Chondrocyte (in vitro differentiated cells): Measurements from ENCODE around the gene GPR34. TPM values are rescaled to one million over a fixed set of nuclear protein-coding genes. Genes with fewer than 3 reads are reported as not detected.

Experiments used
- DNase-seq: peaks from one replicate; pipeline ENCODE4 v3.0.0; 2021; ENCODE audit warnings: mixed read lengths, low spot score
- H3K27ac Mint-ChIP-seq: one replicate; pipeline ENCODE4 v1.8.0; 2021; ENCODE audit warnings: mild to moderate bottlenecking, moderate library complexity, mixed read lengths; ENCODE audit not compliant: unreplicated experiment
- H3K27me3 Mint-ChIP-seq: 2 replicates; pipeline ENCODE4 v1.8.0; 2021; ENCODE audit warnings: low read depth, mixed read lengths
- H3K36me3 Mint-ChIP-seq: 2 replicates; pipeline ENCODE4 v1.8.0; 2021; ENCODE audit warnings: low read depth, mixed read lengths
- H3K4me1 Mint-ChIP-seq: 2 replicates; pipeline ENCODE4 v1.8.0; 2021; ENCODE audit warnings: low read depth, mild to moderate bottlenecking, mixed read lengths
- H3K4me3 Mint-ChIP-seq: one replicate; pipeline ENCODE4 v1.8.0; 2021; ENCODE audit warnings: mild to moderate bottlenecking, moderate library complexity, mixed read lengths; ENCODE audit not compliant: unreplicated experiment
- H3K9me3 Mint-ChIP-seq: 2 replicates; pipeline ENCODE4 v1.8.0; 2021; ENCODE audit warnings: low read depth, mixed read lengths
- total RNA-seq: library from RNA; stranded (reverse); gene quantifications from 3 replicates; pipeline ENCODE4 v1.2.1, GENCODE V29; 2021
- TF ChIP-seq, protein P1 (sequence below): fragments of 200-600 bp; sonication (generic); IDR thresholded peaks from 2 replicates; pipeline ENCODE4 v1.5.0; 2021; ENCODE audit warnings: antibody characterized with exemption, mild to moderate bottlenecking, moderate library complexity

Gene GPR34
- total RNA-seq, 1 donor from 2014 or later = not detected

DNA sequence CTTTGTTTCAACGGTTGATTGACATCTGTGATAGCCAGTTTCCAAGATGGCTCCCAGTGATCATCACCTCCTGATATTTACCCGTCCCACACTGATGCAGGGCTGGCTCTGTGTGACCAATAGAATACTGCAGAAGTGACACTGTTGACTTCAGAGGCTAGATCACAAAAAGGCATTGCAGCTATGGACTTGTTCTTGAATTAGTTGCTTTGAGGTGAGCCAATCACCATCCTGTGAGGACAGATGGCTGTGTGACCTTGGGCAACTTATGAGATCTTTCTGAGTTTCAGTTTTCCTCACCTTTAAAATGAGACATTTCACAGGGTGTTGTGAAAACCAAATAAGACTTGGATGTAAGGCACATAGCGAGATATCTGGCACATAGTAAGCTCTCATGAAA, 33.4 kb downstream of the GPR34 start:
- Mint-ChIP-seq H3K36me3 (peaks cover 3% of the 10 kb centered on the region), H3K4me1 (peaks cover 13% of the 10 kb centered on the region), H3K27ac (no peak overlapping the region), H3K4me3 (no peak overlapping the region), H3K9me3 (peaks cover 20% of the 10 kb centered on the region), H3K27me3 (no peaks in the 10 kb centered on the region)
- TF ChIP-seq, protein P1, sequence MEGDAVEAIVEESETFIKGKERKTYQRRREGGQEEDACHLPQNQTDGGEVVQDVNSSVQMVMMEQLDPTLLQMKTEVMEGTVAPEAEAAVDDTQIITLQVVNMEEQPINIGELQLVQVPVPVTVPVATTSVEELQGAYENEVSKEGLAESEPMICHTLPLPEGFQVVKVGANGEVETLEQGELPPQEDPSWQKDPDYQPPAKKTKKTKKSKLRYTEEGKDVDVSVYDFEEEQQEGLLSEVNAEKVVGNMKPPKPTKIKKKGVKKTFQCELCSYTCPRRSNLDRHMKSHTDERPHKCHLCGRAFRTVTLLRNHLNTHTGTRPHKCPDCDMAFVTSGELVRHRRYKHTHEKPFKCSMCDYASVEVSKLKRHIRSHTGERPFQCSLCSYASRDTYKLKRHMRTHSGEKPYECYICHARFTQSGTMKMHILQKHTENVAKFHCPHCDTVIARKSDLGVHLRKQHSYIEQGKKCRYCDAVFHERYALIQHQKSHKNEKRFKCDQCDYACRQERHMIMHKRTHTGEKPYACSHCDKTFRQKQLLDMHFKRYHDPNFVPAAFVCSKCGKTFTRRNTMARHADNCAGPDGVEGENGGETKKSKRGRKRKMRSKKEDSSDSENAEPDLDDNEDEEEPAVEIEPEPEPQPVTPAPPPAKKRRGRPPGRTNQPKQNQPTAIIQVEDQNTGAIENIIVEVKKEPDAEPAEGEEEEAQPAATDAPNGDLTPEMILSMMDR = no peak
- DNase-seq = no peak

DNA sequence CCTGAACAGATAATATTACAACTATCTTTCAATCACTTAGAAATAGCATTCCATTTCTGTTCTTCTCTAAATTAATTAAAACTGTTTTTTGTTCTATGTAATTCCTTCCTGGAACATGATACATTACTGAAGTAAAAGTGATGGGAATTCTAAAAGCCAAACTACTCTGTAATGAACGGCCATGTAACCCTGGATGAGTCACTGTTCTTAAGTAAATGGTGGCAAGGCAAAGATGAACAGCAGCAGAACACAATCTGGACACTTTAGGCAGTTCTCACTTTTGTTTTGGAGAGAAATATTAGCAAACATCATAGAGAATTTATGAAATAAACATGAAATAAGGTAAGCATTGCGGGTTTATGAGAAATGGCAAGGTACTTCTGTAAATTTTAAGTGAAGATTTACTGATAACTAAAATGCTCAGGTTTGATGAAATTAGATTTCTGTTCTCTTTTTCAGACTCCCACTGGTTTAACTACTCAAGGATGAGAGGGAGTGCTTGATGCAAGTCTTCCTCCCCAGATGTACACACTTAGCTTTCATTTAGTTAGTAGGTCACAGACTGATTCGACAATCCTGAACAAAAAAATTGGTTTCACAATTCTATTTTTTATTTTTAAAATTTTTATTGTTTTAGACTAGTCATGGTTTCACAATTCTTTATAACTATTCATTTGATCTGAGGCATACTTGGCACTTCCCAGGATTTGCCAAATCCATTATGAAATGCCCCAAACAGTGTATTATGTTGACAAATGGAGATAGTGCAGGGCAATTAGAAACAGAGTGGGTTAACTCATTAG, 34.2 kb downstream of the GPR34 start:
- peaks cover 13% of the 10 kb centered on the region for H3K4me1 Mint-ChIP-seq
- no peaks in the 10 kb centered on the region for H3K27me3 Mint-ChIP-seq
- DNase-seq = no peak
- H3K36me3 Mint-ChIP-seq = peaks cover 3% of the 10 kb centered on the region
- TF ChIP-seq, protein P1 = no peak
- no peak overlapping the region for H3K27ac Mint-ChIP-seq
- no peak overlapping the region for H3K4me3 Mint-ChIP-seq
- peaks cover 16% of the 10 kb centered on the region for H3K9me3 Mint-ChIP-seq

- Mint-ChIP-seq H3K4me3 (no peak within 1 kb of the TSS), H3K27ac (no peak within 1 kb of the TSS), H3K9me3 (peaks cover 13% of the 10 kb centered on the region), H3K27me3 (no peaks in the 10 kb centered on the region), H3K36me3 (peaks cover 3% of the 10 kb centered on the region), H3K4me1 (peaks cover 13% of the 10 kb centered on the region)
- no peak for DNase-seq
- TF ChIP-seq, protein P1 = no peak
Observed at GRCh38 chrX:41723826-41724225, 35.1 kb downstream of the GPR34 start, which contains the start of gene GPR82. TSS of gene GPR82 (plus strand) at chrX:41724181. CDS start at chrX:41727027, 2,846 bp downstream.

DNA sequence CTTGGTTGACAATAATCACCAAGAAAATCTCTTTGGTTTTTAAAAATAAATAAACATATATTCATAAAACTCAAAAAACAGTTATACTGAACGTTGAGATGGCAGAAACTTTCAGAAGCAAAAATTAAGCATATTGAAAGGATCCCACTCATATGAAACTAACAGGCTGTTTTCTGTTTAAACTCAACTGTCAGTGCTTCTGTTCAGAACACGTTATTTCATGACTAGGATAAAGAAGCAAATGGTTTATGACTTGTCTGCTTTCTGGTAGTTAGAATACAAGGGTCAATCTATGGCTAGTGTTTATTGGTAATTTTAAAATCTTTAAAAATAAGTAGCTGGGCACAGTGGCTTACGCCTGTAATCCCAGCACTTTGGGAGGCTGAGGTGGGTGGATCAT, 39.4 kb downstream of the GPR34 start:
- H3K4me1 Mint-ChIP-seq = peaks cover under 1% of the 10 kb centered on the region
- no peak for DNase-seq
- H3K9me3 Mint-ChIP-seq = no peaks in the 10 kb centered on the region
- no peaks in the 10 kb centered on the region for H3K36me3 Mint-ChIP-seq
- no peak overlapping the region for H3K4me3 Mint-ChIP-seq
- TF ChIP-seq, protein P1 = no peak
- no peak overlapping the region for H3K27ac Mint-ChIP-seq
- no peaks in the 10 kb centered on the region for H3K27me3 Mint-ChIP-seq

GRCh38 chrX:41730081-41730480, 41.3 kb downstream of the GPR34 start:
- Mint-ChIP-seq H3K27me3 (no peaks in the 10 kb centered on the region), H3K27ac (no peak overlapping the region), H3K9me3 (no peaks in the 10 kb centered on the region), H3K36me3 (no peaks in the 10 kb centered on the region), H3K4me1 (peaks cover 9% of the 10 kb centered on the region), H3K4me3 (no peak overlapping the region)
- TF ChIP-seq, protein P1 = no peak
- no peak for DNase-seq
